ENCODE measurements around the gene LENG1.

DNA sequence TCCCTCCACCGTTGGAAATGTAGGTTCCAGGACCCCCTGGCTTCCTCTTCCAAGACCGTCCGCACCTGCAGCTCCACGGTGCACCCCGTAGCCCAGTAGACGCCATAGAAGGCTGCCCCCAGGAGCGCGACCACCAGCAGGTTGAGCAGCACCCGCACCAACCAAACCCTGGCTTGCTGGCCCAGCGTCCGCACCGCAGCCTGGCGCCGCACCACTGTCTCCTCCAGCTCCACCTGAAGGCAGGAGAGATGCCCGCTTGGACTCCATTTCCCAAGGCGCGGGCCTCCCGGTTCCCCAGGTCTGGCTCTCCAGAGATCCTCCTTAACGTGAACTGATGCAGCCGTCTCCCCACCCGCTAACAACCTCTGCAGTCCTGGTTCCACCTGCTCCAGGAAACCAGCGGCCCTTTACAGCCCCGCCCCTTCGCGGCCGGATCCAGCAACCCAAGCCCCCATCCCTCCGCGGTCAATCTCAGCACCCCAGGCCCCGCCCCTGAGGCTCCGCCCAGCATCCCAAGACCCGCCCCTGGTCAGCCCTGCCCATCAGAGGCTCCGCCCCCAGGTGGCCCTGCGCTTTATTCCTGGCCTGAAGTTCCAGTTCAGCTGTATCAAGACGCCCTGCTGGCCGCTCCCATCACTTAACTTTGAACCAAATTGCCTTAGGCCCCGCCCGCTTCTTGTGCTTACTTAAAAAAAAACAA, 5.0 kb upstream of the LENG1 start:
- TF ChIP-seq, protein P1, sequence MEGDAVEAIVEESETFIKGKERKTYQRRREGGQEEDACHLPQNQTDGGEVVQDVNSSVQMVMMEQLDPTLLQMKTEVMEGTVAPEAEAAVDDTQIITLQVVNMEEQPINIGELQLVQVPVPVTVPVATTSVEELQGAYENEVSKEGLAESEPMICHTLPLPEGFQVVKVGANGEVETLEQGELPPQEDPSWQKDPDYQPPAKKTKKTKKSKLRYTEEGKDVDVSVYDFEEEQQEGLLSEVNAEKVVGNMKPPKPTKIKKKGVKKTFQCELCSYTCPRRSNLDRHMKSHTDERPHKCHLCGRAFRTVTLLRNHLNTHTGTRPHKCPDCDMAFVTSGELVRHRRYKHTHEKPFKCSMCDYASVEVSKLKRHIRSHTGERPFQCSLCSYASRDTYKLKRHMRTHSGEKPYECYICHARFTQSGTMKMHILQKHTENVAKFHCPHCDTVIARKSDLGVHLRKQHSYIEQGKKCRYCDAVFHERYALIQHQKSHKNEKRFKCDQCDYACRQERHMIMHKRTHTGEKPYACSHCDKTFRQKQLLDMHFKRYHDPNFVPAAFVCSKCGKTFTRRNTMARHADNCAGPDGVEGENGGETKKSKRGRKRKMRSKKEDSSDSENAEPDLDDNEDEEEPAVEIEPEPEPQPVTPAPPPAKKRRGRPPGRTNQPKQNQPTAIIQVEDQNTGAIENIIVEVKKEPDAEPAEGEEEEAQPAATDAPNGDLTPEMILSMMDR (IDR thresholded peaks at IDR 0.05; ENCODE audit: extremely low read depth in 1 of 2, insufficient read depth in 1 of 2, low read depth in 1 of 2, low read length in 2 of 2): no peak
- TF ChIP-seq, protein P2, sequence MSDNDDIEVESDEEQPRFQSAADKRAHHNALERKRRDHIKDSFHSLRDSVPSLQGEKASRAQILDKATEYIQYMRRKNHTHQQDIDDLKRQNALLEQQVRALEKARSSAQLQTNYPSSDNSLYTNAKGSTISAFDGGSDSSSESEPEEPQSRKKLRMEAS (IDR thresholded peaks at IDR 0.05; ENCODE audit: insufficient read depth, insufficient read length): no peak
- TF ChIP-seq POLR2AphosphoS5 (IDR thresholded peaks at IDR 0.05; ENCODE audit: insufficient read depth, low read depth, low read length) (no peak), JUN (IDR thresholded peaks at IDR 0.05; ENCODE audit: borderline replicate concordance, insufficient read depth, insufficient read length, low read depth) (no peak), GATA2 (IDR thresholded peaks at IDR 0.05; ENCODE audit: insufficient read depth, insufficient read length, low read depth, low read length) (no peak)
